ENCODE measurements around the gene SLC1A4. TPM values are rescaled to one million over a fixed set of nuclear protein-coding genes. Genes with fewer than 3 reads are reported as not detected.
"Not testable (repeated sequence)": the region's sequence is repeated elsewhere in the genome, so short reads cannot be mapped to it uniquely, and the experiment has no call there.

The SLC1A4 gene
- total RNA-seq, 1 experiment from 2014 or later, result 3.5 TPM

DNA sequence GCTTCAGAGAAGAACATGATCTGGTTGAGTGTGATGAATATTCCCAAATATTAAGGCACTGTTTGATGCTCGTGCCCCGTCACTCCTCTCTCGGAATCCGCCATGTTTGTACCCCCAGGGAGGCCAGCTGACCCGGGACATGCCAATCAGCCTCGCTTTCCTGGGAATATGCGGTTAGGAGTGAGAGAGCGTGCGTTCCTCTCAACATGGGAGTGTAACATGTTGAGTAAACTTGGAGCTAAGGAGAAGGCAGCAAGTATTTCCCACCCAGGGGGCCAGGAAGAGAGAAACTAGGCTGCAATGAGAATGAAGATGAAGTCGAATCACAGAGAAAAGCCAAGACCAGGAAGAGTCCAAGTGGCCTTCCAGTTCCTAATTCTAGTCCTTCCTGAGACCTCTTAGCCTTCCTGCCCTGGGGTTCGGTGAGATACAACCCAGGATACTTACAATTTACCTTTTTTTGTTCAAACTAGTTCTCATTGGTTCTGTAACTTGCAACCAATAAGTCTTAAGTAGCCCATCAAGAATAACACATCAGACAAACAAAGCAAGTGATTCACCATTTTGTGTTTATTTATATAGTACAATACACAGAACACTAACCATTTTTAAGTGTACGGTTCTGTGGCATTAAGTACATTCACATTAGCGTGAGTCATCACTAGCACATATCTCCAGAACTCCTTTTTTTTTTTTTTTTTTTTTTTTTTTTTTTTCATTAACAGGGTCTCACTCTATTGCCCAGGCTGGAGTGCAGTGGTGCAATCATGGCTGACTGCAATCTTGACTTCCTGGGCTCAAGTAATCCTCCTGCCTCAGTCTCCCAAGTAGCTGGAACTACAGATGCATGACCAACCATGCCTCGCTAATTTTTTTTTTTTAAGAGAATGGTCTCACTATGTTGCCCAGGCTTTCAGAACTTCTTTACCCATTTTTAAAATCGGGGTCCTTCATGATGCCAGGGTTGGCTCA lies 36.4 kb upstream of the SLC1A4 start:
- DNase-seq, result no peak
- Histone ChIP-seq H3K27ac (no peak overlapping the region), H3K9me3 (replicated peaks) (no peaks in the 10 kb centered on the region), H3K4me3 (no peak overlapping the region), H3K36me3 (no peaks in the 10 kb centered on the region), H3K4me1 (no peaks in the 10 kb centered on the region), H3K27me3 (no peaks in the 10 kb centered on the region)

GRCh38 chr2:64955467-64955866 lies 33.7 kb upstream of the SLC1A4 start:
- H3K27me3 ChIP-seq, result no peaks in the 10 kb centered on the region
- no peak overlapping the region for H3K4me3 ChIP-seq
- no peaks in the 10 kb centered on the region for H3K36me3 ChIP-seq
- H3K9me3 ChIP-seq (replicated peaks), result no peaks in the 10 kb centered on the region
- H3K4me1 ChIP-seq, result no peaks in the 10 kb centered on the region
- no peak overlapping the region for H3K27ac ChIP-seq
- DNase-seq, result no peak

- Histone ChIP-seq H3K4me1 (no peaks in the 10 kb centered on the region), H3K27me3 (no peaks in the 10 kb centered on the region), H3K9me3 (replicated peaks) (no peaks in the 10 kb centered on the region), H3K4me3 (no peak overlapping the region), H3K36me3 (no peaks in the 10 kb centered on the region), H3K27ac (no peak overlapping the region)
- no peak for DNase-seq
Observed at GRCh38 chr2:64957109-64957903, 31.9 kb upstream of the SLC1A4 start.

GRCh38 chr2:64958556-64958955 lies 30.6 kb upstream of the SLC1A4 start:
- no peaks in the 10 kb centered on the region for H3K9me3 ChIP-seq (replicated peaks)
- no peaks in the 10 kb centered on the region for H3K27me3 ChIP-seq
- no peak for DNase-seq
- no peaks in the 10 kb centered on the region for H3K4me1 ChIP-seq
- no peak overlapping the region for H3K27ac ChIP-seq
- no peaks in the 10 kb centered on the region for H3K36me3 ChIP-seq
- H3K4me3 ChIP-seq, result no peak overlapping the region

- Histone ChIP-seq H3K9me3 (replicated peaks) (no peaks in the 10 kb centered on the region), H3K27me3 (no peaks in the 10 kb centered on the region), H3K4me1 (no peaks in the 10 kb centered on the region), H3K4me3 (no peak overlapping the region), H3K36me3 (no peaks in the 10 kb centered on the region), H3K27ac (no peak overlapping the region)
- DNase-seq, result no peak
Observed at GRCh38 chr2:64960819-64961218, 28.4 kb upstream of the SLC1A4 start.

DNA sequence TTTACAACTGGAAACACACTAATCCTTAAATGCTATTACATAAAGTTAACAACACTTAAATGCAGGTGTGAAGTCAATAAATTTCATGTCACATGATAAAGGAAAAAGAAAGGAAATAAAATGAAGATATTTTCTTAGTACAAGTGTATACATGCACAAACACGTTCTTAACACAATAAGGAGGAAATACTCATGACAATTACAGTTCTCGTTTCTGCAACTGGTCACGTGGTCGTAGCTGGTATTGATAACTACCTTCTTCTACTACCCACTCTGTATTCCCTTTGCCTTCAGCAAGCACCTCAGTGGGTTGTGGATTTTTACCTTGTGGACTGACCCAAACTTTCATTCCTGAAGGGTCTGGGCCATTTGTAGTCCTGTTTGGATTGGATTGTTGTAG lies 26.1 kb upstream of the SLC1A4 start:
- not testable (repeated sequence) for H3K27me3 ChIP-seq; H3K27ac ChIP-seq; DNase-seq; H3K4me1 ChIP-seq; H3K4me3 ChIP-seq; H3K36me3 ChIP-seq; H3K9me3 ChIP-seq (replicated peaks)

GRCh38 chr2:64963719-64964118 lies 25.5 kb upstream of the SLC1A4 start:
- DNase-seq, result no peak
- no peaks in the 10 kb centered on the region for H3K27me3 ChIP-seq
- no peaks in the 10 kb centered on the region for H3K36me3 ChIP-seq

DNA sequence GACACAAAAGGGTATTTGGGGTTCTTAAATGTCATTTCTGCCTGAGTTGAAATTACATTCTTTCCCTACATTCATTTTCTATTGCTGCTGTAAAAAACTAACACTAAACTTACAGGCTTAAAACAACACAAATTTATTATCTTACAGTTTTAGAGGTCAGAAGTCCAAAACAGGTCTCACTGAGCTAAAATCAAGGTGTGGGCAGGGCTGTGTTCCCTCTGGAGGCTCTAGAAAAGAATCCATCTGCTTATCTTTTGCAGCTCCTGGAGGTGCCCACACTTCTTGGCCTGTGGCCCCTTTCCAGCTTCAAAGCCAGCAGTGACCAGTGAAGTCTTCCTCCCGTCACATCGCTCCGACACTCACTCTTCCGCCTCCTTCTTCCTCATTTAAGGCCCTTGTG lies 23.2 kb upstream of the SLC1A4 start:
- Histone ChIP-seq H3K4me3 (no peak overlapping the region), H3K27ac (no peak overlapping the region), H3K9me3 (replicated peaks) (no peaks in the 10 kb centered on the region), H3K36me3 (no peaks in the 10 kb centered on the region), H3K27me3 (no peaks in the 10 kb centered on the region), H3K4me1 (no peaks in the 10 kb centered on the region)
- no peak for DNase-seq

More at GRCh38 chr2:64963719-64964118, 25.5 kb upstream of the SLC1A4 start:
- Histone ChIP-seq H3K27ac (no peak overlapping the region), H3K4me1 (no peaks in the 10 kb centered on the region), H3K4me3 (no peak overlapping the region), H3K9me3 (replicated peaks) (no peaks in the 10 kb centered on the region)

DNA sequence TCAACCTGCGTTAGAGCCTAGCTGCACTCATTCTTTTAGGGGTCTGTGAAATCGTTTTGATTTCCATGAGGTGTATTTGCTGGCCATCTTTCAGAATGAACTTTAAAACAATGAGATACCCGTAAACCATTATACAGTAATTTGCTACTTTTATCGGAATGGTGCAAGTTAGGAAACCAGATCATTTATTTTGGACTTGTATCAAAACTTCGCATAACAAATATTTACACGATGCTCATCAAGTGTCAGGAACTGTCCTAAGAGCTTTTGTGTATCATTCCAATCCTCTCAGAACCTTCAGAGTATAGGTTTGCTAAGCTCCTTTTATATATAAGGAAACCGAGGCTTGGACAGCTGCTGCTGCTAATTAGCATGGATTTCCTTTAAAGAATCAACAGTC lies 22.4 kb upstream of the SLC1A4 start:
- Histone ChIP-seq H3K36me3 (no peaks in the 10 kb centered on the region), H3K27ac (no peak overlapping the region), H3K9me3 (replicated peaks) (no peaks in the 10 kb centered on the region), H3K4me3 (no peak overlapping the region), H3K27me3 (no peaks in the 10 kb centered on the region), H3K4me1 (no peaks in the 10 kb centered on the region)
- no peak for DNase-seq

GRCh38 chr2:64967601-64968000 lies 21.6 kb upstream of the SLC1A4 start:
- no peaks in the 10 kb centered on the region for H3K9me3 ChIP-seq (replicated peaks)
- no peaks in the 10 kb centered on the region for H3K36me3 ChIP-seq
- H3K4me3 ChIP-seq, result no peak overlapping the region
- H3K27me3 ChIP-seq, result no peaks in the 10 kb centered on the region
- DNase-seq, result no peak
- H3K27ac ChIP-seq, result no peak overlapping the region
- H3K4me1 ChIP-seq, result peaks cover 4% of the 10 kb centered on the region; the same call in 1 of the 2 replicates

- H3K4me3 ChIP-seq; H3K27me3 ChIP-seq; H3K9me3 ChIP-seq (replicated peaks); H3K36me3 ChIP-seq; H3K27ac ChIP-seq; DNase-seq: not testable (repeated sequence)
- H3K4me1 ChIP-seq, result peaks cover 10% of the 10 kb centered on the region; the same call in 1 of the 2 replicates
Observed at GRCh38 chr2:64969086-64969485, 20.1 kb upstream of the SLC1A4 start.

DNA sequence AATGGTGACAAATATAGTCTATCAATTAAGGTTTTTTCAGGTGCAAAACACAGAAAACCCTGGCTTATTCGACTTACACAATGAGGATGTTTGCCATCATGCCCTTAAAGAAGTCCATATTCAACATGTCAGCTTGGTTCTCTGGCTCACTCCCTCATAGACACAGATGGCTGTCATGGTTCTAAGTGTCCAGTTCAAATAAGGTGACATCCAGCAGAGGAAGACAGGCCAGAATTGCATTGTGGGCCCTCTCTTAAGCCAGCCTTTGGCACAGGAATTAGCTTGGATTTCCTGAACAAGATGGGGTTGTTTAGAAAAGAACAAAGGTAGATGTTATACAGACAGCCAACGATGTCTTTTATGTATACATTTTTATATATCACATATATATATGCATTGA lies 18.7 kb upstream of the SLC1A4 start:
- no peak for DNase-seq

GRCh38 chr2:64972426-64972825 lies 16.8 kb upstream of the SLC1A4 start:
- H3K27me3 ChIP-seq, result no peaks in the 10 kb centered on the region
- no peaks in the 10 kb centered on the region for H3K9me3 ChIP-seq (replicated peaks)
- peaks cover 18% of the 10 kb centered on the region for H3K4me1 ChIP-seq
- no peak overlapping the region for H3K27ac ChIP-seq
- H3K36me3 ChIP-seq, result no peaks in the 10 kb centered on the region
- DNase-seq, result no peak
- H3K4me3 ChIP-seq, result no peak overlapping the region

More for the DNA sequence above, 18.7 kb upstream of the SLC1A4 start:
- H3K9me3 ChIP-seq (replicated peaks), result no peaks in the 10 kb centered on the region
- H3K4me3 ChIP-seq, result no peak overlapping the region
- no peak overlapping the region for H3K27ac ChIP-seq
- H3K4me1 ChIP-seq, result peaks cover 18% of the 10 kb centered on the region
- no peaks in the 10 kb centered on the region for H3K36me3 ChIP-seq
- H3K27me3 ChIP-seq, result no peaks in the 10 kb centered on the region

DNA sequence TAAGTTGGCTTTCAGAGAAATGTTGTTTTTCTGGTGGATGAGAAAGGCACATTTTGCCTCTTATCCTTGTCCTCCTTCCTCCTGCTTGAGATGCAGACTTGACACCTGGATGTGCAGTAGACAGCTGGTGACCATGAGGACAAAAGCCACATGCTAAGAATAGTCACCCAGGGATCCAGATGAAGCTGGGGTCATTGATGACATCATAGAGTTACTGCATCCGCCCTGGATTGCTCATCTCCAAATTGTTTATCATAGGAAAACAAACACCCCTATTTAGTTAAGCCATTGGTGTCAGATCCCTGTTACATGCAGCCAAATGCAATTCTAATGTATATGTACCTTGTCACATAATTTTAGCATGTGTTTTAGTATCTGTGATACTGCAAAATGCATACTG lies 16.3 kb upstream of the SLC1A4 start:
- H3K27ac ChIP-seq, result no peak overlapping the region
- DNase-seq, result peak; percentile 15 to 38

DNA sequence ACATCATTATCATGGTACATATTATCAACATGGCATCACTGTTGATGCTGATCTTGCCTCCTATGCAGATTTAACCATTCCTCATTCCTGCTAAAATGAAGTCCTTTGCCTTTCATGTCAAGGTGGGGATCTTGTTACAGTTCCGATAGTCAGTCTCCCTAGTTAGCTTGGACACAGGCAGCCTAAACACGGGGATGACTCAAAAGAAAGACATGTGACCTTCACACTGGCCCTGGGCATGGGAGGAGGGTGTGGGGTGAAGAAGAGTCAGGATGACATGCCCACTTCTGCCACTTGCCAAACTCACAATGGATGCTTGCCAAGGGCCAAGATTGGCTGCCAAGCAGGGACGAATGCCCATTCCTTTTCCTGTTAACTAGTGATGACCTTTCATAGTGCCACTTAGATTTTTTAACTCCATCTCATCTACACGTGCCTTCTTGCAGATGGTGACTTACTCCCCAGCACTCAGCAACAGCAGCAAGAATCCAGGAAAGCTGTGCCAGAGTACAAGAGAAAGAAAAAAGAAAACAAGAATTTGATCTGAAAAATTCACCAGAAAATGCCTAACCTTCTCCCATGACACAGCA lies 13.9 kb upstream of the SLC1A4 start:
- Histone ChIP-seq H3K27me3 (no peaks in the 10 kb centered on the region), H3K4me1 (peaks cover 18% of the 10 kb centered on the region), H3K4me3 (no peak overlapping the region), H3K36me3 (no peaks in the 10 kb centered on the region), H3K9me3 (replicated peaks) (no peaks in the 10 kb centered on the region), H3K27ac (no peak overlapping the region)
- peak in 1 of 2 experiments; percentile 13 for DNase-seq

More for the DNA sequence above, 16.3 kb upstream of the SLC1A4 start:
- Histone ChIP-seq H3K9me3 (replicated peaks) (no peaks in the 10 kb centered on the region), H3K4me3 (no peak overlapping the region), H3K36me3 (no peaks in the 10 kb centered on the region), H3K27me3 (no peaks in the 10 kb centered on the region), H3K4me1 (peaks cover 18% of the 10 kb centered on the region)

Measured in SJCRH30 (cell line).